GM18520 (cell line): ENCODE data around the gene ACTR1A.

ENCODE experiments used
- ATAC-seq: cut with Tn5 transposase; IDR thresholded peaks from one replicate; pipeline ENCODE4 v1.9.1; 2021; ENCODE audit not compliant: unreplicated experiment

ACTR1A gene

GRCh38 chr10:102485093-102485784, 17.3 kb downstream of the ACTR1A start:
- ATAC-seq, result no peak

GRCh38 chr10:102484021-102484420, 18.5 kb downstream of the ACTR1A start:
- no peak for ATAC-seq

- ATAC-seq, result no peak
These were observed 22.1 kb downstream of the ACTR1A start for GRCh38 chr10:102480396-102480795.

GRCh38 chr10:102479651-102480050, 22.9 kb downstream of the ACTR1A start:
- no peak for ATAC-seq

- ATAC-seq, result no peak
These were observed 25.9 kb downstream of the ACTR1A start for GRCh38 chr10:102476466-102477141.

- ATAC-seq, result no peak
These were observed 27.0 kb downstream of the ACTR1A start for GRCh38 chr10:102475451-102476040.

- ATAC-seq, result no peak
These were observed 28.8 kb downstream of the ACTR1A start for GRCh38 chr10:102473445-102474331.

- ATAC-seq, result no peak
These were observed 31.6 kb downstream of the ACTR1A start for GRCh38 chr10:102470579-102471546.

GRCh38 chr10:102468683-102469082, 33.8 kb downstream of the ACTR1A start:
- ATAC-seq, result no peak

GRCh38 chr10:102467971-102468438, 34.5 kb downstream of the ACTR1A start:
- ATAC-seq, result no peak

GRCh38 chr10:102467318-102467717, 35.2 kb downstream of the ACTR1A start:
- no peak for ATAC-seq

- ATAC-seq, result no peak
These were observed 37.0 kb downstream of the ACTR1A start for GRCh38 chr10:102465466-102465865.

GRCh38 chr10:102463983-102464382, 38.5 kb downstream of the ACTR1A start:
- ATAC-seq, result no peak

GRCh38 chr10:102462512-102463054, 39.9 kb downstream of the ACTR1A start:
- no peak for ATAC-seq

GRCh38 chr10:102461187-102462054, 41.1 kb downstream of the ACTR1A start:
- peak; percentile 90 for ATAC-seq

- ATAC-seq, result peak; percentile 5
These were observed 41.7 kb downstream of the ACTR1A start for GRCh38 chr10:102460836-102461186.

GRCh38 chr10:102458656-102459055, 43.9 kb downstream of the ACTR1A start:
- no peak for ATAC-seq

- no peak for ATAC-seq
These were observed 44.8 kb downstream of the ACTR1A start for GRCh38 chr10:102457591-102458150.
